Measurements from ENCODE around the gene EXOC6B.

EXOC6B gene

GRCh38 chr2:72828840-72829507, 3.1 kb upstream of the EXOC6B start:
- no peak for DNase-seq

- no peak for DNase-seq
These were observed 2.3 kb upstream of the EXOC6B start for GRCh38 chr2:72827966-72828646.

- DNase-seq = no peak
These were observed 1.7 kb upstream of the EXOC6B start for GRCh38 chr2:72827487-72827886.

- no peak for DNase-seq
These were observed 284 bp upstream of the EXOC6B start for GRCh38 chr2:72826156-72826477.

GRCh38 chr2:72824224-72824842, 1.5 kb downstream of the EXOC6B start:
- peak in 2 of 4 experiments; percentile 13 to 14 for DNase-seq

- no peak for DNase-seq
These were observed 3.0 kb downstream of the EXOC6B start for GRCh38 chr2:72822794-72823193.

GRCh38 chr2:72821983-72822382, 3.9 kb downstream of the EXOC6B start:
- no peak for DNase-seq

- no peak for DNase-seq
These were observed 4.7 kb downstream of the EXOC6B start for GRCh38 chr2:72821118-72821517.

- DNase-seq = no peak
These were observed 6.3 kb downstream of the EXOC6B start for GRCh38 chr2:72819501-72819900.

- no peak for DNase-seq
These were observed 10.1 kb downstream of the EXOC6B start for GRCh38 chr2:72815655-72816278.

GRCh38 chr2:72813841-72814240, 12.0 kb downstream of the EXOC6B start:
- no peak for DNase-seq

- DNase-seq = no peak
These were observed 15.7 kb downstream of the EXOC6B start for GRCh38 chr2:72810165-72810564.

- no peak for DNase-seq
These were observed 16.7 kb downstream of the EXOC6B start for GRCh38 chr2:72809095-72809494.

GRCh38 chr2:72806280-72806945, 19.4 kb downstream of the EXOC6B start:
- DNase-seq = no peak

GRCh38 chr2:72803626-72804320, 22.1 kb downstream of the EXOC6B start:
- no peak for DNase-seq

GRCh38 chr2:72803151-72803550, 22.7 kb downstream of the EXOC6B start:
- no peak for DNase-seq

GRCh38 chr2:72800492-72800891, 25.3 kb downstream of the EXOC6B start:
- DNase-seq = no peak

GRCh38 chr2:72797740-72798139, 28.1 kb downstream of the EXOC6B start:
- DNase-seq = peak in 2 of 4 experiments; percentile 49 to 62

- DNase-seq = no peak
These were observed 29.1 kb downstream of the EXOC6B start for GRCh38 chr2:72796766-72797165.

GRCh38 chr2:72794572-72794971, 31.3 kb downstream of the EXOC6B start:
- DNase-seq = no peak

- DNase-seq = peak in 2 of 4 experiments; percentile 8 to 16
These were observed 31.9 kb downstream of the EXOC6B start for GRCh38 chr2:72793798-72794440.

- no peak for DNase-seq
These were observed 36.6 kb downstream of the EXOC6B start for GRCh38 chr2:72789241-72789640.
